ENCODE results near the gene TAF5L.

DNA sequence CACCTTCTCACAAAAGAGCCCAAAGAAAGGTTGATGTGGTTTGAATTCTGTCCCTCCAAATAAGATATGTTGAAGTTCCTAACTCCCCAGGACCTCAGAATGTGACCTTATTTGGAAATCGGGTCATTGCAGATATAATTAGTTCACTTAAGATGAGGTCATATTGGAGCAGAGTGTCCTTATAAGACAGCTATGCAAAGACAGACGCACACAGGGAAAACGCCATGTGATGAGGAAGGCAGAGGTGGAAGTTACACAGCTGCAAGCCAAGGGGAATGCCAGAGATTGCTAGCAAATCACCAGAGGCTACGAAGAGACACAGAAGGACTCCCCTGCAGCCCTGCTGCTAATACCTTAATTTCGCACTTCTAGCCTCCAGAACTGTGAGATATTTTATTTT, 62.2 kb downstream of the TAF5L start:
- TF ChIP-seq, protein P1, sequence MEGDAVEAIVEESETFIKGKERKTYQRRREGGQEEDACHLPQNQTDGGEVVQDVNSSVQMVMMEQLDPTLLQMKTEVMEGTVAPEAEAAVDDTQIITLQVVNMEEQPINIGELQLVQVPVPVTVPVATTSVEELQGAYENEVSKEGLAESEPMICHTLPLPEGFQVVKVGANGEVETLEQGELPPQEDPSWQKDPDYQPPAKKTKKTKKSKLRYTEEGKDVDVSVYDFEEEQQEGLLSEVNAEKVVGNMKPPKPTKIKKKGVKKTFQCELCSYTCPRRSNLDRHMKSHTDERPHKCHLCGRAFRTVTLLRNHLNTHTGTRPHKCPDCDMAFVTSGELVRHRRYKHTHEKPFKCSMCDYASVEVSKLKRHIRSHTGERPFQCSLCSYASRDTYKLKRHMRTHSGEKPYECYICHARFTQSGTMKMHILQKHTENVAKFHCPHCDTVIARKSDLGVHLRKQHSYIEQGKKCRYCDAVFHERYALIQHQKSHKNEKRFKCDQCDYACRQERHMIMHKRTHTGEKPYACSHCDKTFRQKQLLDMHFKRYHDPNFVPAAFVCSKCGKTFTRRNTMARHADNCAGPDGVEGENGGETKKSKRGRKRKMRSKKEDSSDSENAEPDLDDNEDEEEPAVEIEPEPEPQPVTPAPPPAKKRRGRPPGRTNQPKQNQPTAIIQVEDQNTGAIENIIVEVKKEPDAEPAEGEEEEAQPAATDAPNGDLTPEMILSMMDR (IDR thresholded peaks at IDR 0.05) = no peak
- TF ChIP-seq POLR2A (IDR thresholded peaks at IDR 0.05) = no peak
